Spleen (tissue), 11 donors: ENCODE measurements around the gene OR3A2. TPM values are rescaled to one million over a fixed set of nuclear protein-coding genes. Genes with fewer than 3 reads are reported as not detected.
"Not testable (repeated sequence)": the region's sequence is repeated elsewhere in the genome, so short reads cannot be mapped to it uniquely, and the experiment has no call there.

Source experiments
- DNase-seq: peaks from one replicate; pipeline ENCODE4 v3.0.0-alpha.2; 2020
- H3K27ac ChIP-seq, 8 donors: fragments of 200-600 bp; sonication (generic) in 7 of 8; 1 replicate in 4 of 8; 2 replicates in 4 of 8; pipeline versions ENCODE4 v1.5.0 to v1.8.0; 2016 to 2021; ENCODE audit warnings: inconsistent platforms in 4 of 8, mild to moderate bottlenecking in 4 of 8, moderate library complexity in 1 of 8
- H3K27me3 ChIP-seq, 7 donors: fragments of 200-600 bp; sonication (generic) in 6 of 7; replicated peaks in 1 of 7; 1 replicate in 4 of 7; 2 replicates in 3 of 7; pipeline versions ENCODE4 v1.5.0 to v1.8.0; 2016 to 2021; ENCODE audit warnings: inconsistent platforms in 3 of 7, mild to moderate bottlenecking in 1 of 7
- H3K36me3 ChIP-seq, 6 donors: fragments of 200-600 bp; sonication (generic) in 5 of 6; 1 replicate in 4 of 6; 2 replicates in 2 of 6; pipeline versions ENCODE4 v1.5.0 to v1.8.0; 2016 to 2021; ENCODE audit warnings: inconsistent platforms in 2 of 6
- H3K4me1 ChIP-seq, 6 donors: fragments of 200-600 bp; sonication (generic) in 5 of 6; 1 replicate in 3 of 6; 2 replicates in 3 of 6; pipeline versions ENCODE4 v1.5.0 to v1.8.0; 2016 to 2021; ENCODE audit warnings: inconsistent platforms in 3 of 6
- H3K4me3 ChIP-seq, 8 donors: fragments of 200-600 bp; sonication (generic) in 7 of 8; 1 replicate in 4 of 8; 2 replicates in 4 of 8; pipeline versions ENCODE4 v1.5.0 to v1.8.0; 2016 to 2021; ENCODE audit warnings: inconsistent platforms in 4 of 8, mild to moderate bottlenecking in 4 of 8, moderate library complexity in 2 of 8
- H3K9me3 ChIP-seq, 8 donors: fragments of 200-600 bp; sonication (generic) in 7 of 8; 1 replicate in 4 of 8; 2 replicates in 4 of 8; pipeline versions ENCODE4 v1.5.0 to v1.8.0; 2016 to 2021; ENCODE audit warnings: inconsistent platforms in 4 of 8
- CTCF ChIP-seq, 11 experiments: fragments of 200-600 bp in 7 of 11; fragments of 450-650 bp in 4 of 11; sonication (generic) in 4 of 11; IDR thresholded peaks in 8 of 11; conservative IDR thresholded peaks in 3 of 11; 1 replicate in 7 of 11; 2 replicates in 4 of 11; pipeline versions ENCODE4 v1.4.0 to v1.8.0; 2016 to 2021; ENCODE audit warnings: antibody characterized with exemption in 11 of 11, inconsistent platforms in 4 of 11, mild to moderate bottlenecking in 1 of 11
- POLR2A ChIP-seq, 3 donors: fragments of 450-650 bp; IDR thresholded peaks; one replicate each; pipeline ENCODE4 v1.5.1; 2017; ENCODE audit warnings: antibody characterized with exemption in 3 of 3, mild to moderate bottlenecking in 1 of 3
- POLR2AphosphoS5 ChIP-seq, 3 donors: sonication (generic); formaldehyde crosslinking; IDR thresholded peaks; one replicate each; pipeline ENCODE4 v1.5.1; 2017; ENCODE audit warnings: antibody characterized with exemption in 3 of 3
- WGBS, 5 donors: extraction: QIAGEN DNeasy Blood & Tissue Kit in 3 of 5; methylation state at CpG; one replicate each; pipeline versions ENCODE4 v1.1.5 to v1.1.7; 2013 to 2018; 5-methylcytosine and 5-hydroxymethylcytosine counted together
- intact Hi-C: fragments of 100-400 bp; cut with DNase I; formaldehyde crosslinking; loops from one replicate; pipeline ENCODE4 v1.15.0; 2023; ENCODE audit warnings: low total_unique reads
- polyA plus RNA-seq, 3 donors: library from polyadenylated mRNA; stranded (reverse); fragments of 200-250 nt; gene quantifications; one replicate each; pipeline ENCODE4 v1.2.1, GENCODE V29; 2013
- total RNA-seq, 7 donors: library from RNA; depleted of rRNA in 3 of 7; stranded (reverse); fragments of >200 nt in 3 of 7; fragmentation: NEBNext Ultra II Directional in 4 of 7; extraction: Animal tissue kit (Norgen Biotek cat#: 25700) in 4 of 7; gene quantifications; one replicate each; pipeline versions ENCODE4 v1.1.0 to v1.2.1, GENCODE V29; 2016 to 2021
- donor health status: healthy with polysubstance abuse.
- donor health status: DM: no; HTN: no; CAD: no; lungs with moderate emphysema.
- donor health status: DM: no; HTN: no; CAD: no.
- donor health status: Bipolar disorder and iron deficiency.
- donor health status: healthy.
- donor health status: DM: no; HTN: no; CAD: no.
- donor health status: DM: yes; HTN: yes; CAD: no.

Gene OR3A2
- total and polyA plus RNA-seq, 10 donors: 0.23 to 1.6 (median 0.30) TPM; not detected in 7

DNA sequence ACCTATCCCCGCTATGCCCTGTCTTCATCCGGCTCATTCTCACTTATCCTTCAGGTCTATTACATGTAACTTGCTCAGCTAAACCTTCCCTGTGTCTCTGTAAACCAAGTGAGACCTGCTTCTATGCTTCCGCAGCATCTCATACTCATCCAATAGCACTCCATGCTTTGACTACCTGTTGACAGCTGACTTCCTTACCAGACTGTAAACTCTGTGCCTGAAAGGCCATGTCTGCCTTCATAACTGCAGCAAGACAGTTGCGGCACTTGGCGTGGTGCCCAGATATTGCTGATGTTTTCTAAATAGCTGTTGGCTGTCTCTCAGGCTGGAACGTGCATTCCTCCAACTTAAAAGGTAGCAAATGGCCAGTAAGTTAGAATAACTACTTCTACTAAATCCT lies 13.9 kb upstream of the OR3A2 start:
- WGBS, 5 donors: 66 to 73% (median 69%) methylated on average over 6 of the region's 6 CpGs
- no peak for TF ChIP-seq POLR2AphosphoS5 (IDR thresholded peaks at IDR 0.05)
- TF ChIP-seq CTCF (IDR thresholded peaks at IDR 0.05 in 8 of 11, conservative IDR thresholded peaks at IDR 0.05 in 3 of 11): no peak
- peaks cover 0 to 18% (median 0%) of the 10 kb centered on the region in 7 donors for H3K27me3 ChIP-seq
- no peaks in the 10 kb centered on the region for H3K9me3 ChIP-seq
- no peak overlapping the region for H3K27ac ChIP-seq
- intact Hi-C loops: no loop called here
- no peak overlapping the region for H3K4me3 ChIP-seq
- H3K36me3 ChIP-seq: no peaks in the 10 kb centered on the region
- DNase-seq: no peak
- no peaks in the 10 kb centered on the region for H3K4me1 ChIP-seq

GRCh38 chr17:3398310-3398709 lies 12.2 kb upstream of the OR3A2 start, which contains the start of gene OR1E1:
Gene OR1E1, minus strand, starts transcription at chr17:3398410. Its CDS starts 0 bp downstream, at chr17:3398410.
- intact Hi-C loops: no loop called here
- no peak within 1 kb of the TSS for H3K27ac ChIP-seq
- H3K4me1 ChIP-seq: no peaks in the 10 kb centered on the region
- H3K9me3 ChIP-seq: no peaks in the 10 kb centered on the region
- no peak for DNase-seq
- H3K4me3 ChIP-seq: no peak within 1 kb of the TSS
- TF ChIP-seq POLR2AphosphoS5 (IDR thresholded peaks at IDR 0.05) (no peak), POLR2A (IDR thresholded peaks at IDR 0.05) (no peak), CTCF (IDR thresholded peaks at IDR 0.05 in 8 of 11, conservative IDR thresholded peaks at IDR 0.05 in 3 of 11) (no peak)
- H3K36me3 ChIP-seq: no peaks in the 10 kb centered on the region
- H3K27me3 ChIP-seq: peaks cover 0 to 22% (median 0%) of the 10 kb centered on the region in 7 donors
- WGBS, 5 donors: 82 to 93% (median 86%) methylated on average over 1 of the region's 1 CpG

DNA sequence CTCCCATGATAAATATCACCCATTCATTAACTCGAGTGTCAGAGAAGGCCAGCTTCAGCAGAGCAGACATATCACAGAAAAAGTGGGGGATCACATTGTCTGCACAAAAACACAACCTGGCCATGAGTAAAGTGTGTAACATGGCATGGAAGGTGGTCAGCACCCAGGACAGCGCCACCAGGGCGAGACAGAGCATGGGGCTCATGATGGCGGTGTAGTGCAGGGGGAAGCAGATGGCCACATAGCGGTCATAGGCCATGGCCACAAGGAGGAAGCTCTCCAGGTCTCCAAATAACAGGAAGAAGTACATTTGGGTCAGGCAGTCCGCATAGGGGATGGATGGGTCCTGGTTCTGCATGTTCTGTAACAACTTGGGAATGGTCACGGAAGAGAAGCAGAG lies 11.7 kb upstream of the OR3A2 start:
- DNase-seq, H3K4me3 ChIP-seq, H3K4me1 ChIP-seq, intact Hi-C loops, H3K9me3 ChIP-seq, H3K36me3 ChIP-seq, H3K27ac ChIP-seq: not testable (repeated sequence)
- 41 to 53% (median 47%) methylated on average over 7 of the region's 7 CpGs for WGBS, 5 donors
- peaks cover 0 to 27% (median 0%) of the 10 kb centered on the region in 7 donors for H3K27me3 ChIP-seq

GRCh38 chr17:3389791-3390190 lies 3.7 kb upstream of the OR3A2 start:
- Histone ChIP-seq H3K9me3 (peaks cover 0 to 13% (median 0%) of the 10 kb centered on the region in 8 donors), H3K27ac (no peak overlapping the region), H3K4me3 (no peak overlapping the region), H3K4me1 (peaks cover 0 to 4% (median 0%) of the 10 kb centered on the region in 6 donors), H3K27me3 (peaks cover 0 to 57% (median 23%) of the 10 kb centered on the region in 7 donors), H3K36me3 (no peaks in the 10 kb centered on the region)
- 76 to 79% (median 77%) methylated on average over 4 of the region's 4 CpGs for WGBS, 5 donors
- intact Hi-C loops: no loop called here
- TF ChIP-seq POLR2AphosphoS5 (IDR thresholded peaks at IDR 0.05): no peak
- no peak for TF ChIP-seq CTCF (IDR thresholded peaks at IDR 0.05 in 8 of 11, conservative IDR thresholded peaks at IDR 0.05 in 3 of 11)
- TF ChIP-seq POLR2A (IDR thresholded peaks at IDR 0.05): no peak
- no peak for DNase-seq

DNA sequence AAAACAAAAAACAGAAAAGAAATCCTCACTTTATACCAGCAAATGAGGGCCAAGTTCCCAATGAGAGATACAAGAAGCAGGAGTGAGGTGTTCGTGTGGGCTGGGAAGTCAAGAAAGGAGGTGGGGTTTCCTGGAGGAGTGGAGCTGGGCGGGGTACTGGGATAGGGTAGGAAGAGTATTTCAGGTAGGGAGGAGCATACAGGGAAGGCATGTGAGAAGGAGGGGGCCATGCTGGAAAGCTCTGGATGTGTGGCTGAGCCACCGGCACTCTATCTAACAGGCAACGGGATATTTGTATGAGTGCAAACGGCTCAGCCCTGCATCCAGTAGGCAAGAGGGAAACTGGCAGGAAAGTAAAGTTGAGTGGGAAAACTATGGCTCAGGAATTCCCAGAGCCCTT lies 4.2 kb downstream of the OR3A2 start:
- Histone ChIP-seq H3K27ac (no peak overlapping the region), H3K4me3 (no peak overlapping the region), H3K36me3 (no peaks in the 10 kb centered on the region), H3K9me3 (peaks cover 0 to 8% (median 0%) of the 10 kb centered on the region in 8 donors), H3K4me1 (peaks cover 0 to 4% (median 0%) of the 10 kb centered on the region in 6 donors), H3K27me3 (peaks cover 0 to 81% (median 18%) of the 10 kb centered on the region in 7 donors)
- 74 to 87% (median 79%) methylated on average over 5 of the region's 5 CpGs for WGBS, 5 donors
- no peak for DNase-seq
- TF ChIP-seq CTCF (IDR thresholded peaks at IDR 0.05 in 8 of 11, conservative IDR thresholded peaks at IDR 0.05 in 3 of 11) (no peak), POLR2A (IDR thresholded peaks at IDR 0.05) (no peak), POLR2AphosphoS5 (IDR thresholded peaks at IDR 0.05) (no peak)
- intact Hi-C loops: no loop called here
